Measurements from ENCODE around the gene CABP7.
"Not testable (repeated sequence)": the region's sequence is repeated elsewhere in the genome, so short reads cannot be mapped to it uniquely, and the experiment has no call there.

CABP7 gene

DNA sequence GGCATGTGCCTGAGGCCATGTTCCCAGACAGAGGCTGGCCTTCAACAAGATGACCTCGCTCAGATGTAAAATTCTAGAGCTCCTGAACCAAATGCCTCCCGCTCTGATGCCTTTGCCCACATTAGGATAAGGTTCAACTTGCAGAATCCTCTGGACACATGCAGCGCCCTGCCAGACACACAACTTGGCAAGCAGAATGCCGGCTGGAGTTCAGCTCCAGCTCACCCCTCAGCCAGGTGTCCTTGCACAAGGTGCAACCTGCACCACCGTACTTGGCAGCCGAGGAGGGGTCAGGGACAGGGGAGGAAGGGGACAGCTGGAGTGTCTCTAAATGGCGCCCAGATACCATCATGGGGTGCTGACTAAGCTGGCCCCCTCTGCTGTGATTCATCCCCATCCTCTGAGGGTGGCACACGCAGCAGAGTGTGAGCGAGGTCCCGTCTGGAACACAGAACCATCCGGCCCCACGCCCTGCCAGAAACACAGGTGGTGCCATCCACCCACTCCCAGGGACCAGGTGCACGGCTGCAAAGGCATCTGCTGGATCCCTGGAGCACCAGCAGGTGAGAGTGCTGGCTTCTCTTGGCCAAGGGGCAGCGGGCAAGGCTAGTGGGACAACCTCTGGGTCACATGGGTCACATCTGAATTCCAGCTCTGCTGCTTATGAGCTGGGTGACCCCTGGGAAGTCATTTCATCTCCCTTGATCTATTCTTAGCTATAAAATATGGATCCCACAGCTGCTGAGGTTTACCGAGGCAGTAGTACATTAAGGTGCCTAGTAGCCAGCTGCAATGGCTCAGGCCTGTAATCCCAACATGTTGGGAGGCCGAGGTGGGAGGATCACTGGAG lies 34.2 kb downstream of the CABP7 start:
- peaks cover 21% of the 10 kb centered on the region for H3K4me1 Mint-ChIP-seq
- H3K9me3 Mint-ChIP-seq = no peaks in the 10 kb centered on the region
- H3K27ac Mint-ChIP-seq = no peak overlapping the region
- no peak for DNase-seq
- no peak overlapping the region for H3K4me3 Mint-ChIP-seq
- H3K27me3 Mint-ChIP-seq = no peaks in the 10 kb centered on the region
- H3K36me3 Mint-ChIP-seq = peaks cover 3% of the 10 kb centered on the region
- CTCF ChIA-PET = interaction anchor here (1.2 kb wide), 1 partner anchor 13 kb away, joined by 3 read pairs; the partner anchor contains the start of genes UQCR10 and ZMAT5

GRCh38 chr22:29754658-29755395 lies 35.0 kb downstream of the CABP7 start:
- not testable (repeated sequence) for H3K9me3 Mint-ChIP-seq, H3K27me3 Mint-ChIP-seq, H3K4me3 Mint-ChIP-seq, DNase-seq, H3K36me3 Mint-ChIP-seq, H3K27ac Mint-ChIP-seq
- CTCF ChIA-PET = interaction anchor here (1.2 kb wide), 1 partner anchor 12 kb away, joined by 3 read pairs; the partner anchor contains the start of genes UQCR10 and ZMAT5
- H3K4me1 Mint-ChIP-seq = peaks cover 20% of the 10 kb centered on the region

DNA sequence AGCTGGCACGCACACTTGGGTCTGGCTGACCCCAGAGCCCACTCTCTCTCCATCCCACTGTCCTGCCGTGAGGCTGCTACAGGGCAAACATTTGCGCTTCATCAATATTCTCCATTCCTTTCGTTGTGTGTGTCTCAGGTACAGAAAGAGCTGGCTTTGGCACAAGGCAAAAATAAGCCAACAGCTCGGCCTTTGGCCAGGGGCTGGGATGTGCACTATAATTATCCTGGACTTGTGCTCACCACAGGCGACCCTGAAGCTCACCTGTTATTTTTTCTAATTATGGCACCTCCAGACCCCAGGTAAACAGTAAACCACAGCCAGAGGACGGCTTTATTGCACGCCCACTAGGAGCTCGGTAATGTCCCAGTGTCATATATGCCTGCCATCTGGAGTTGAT lies 36.1 kb downstream of the CABP7 start:
- Mint-ChIP-seq H3K4me1 (peaks cover 10% of the 10 kb centered on the region), H3K27me3 (no peaks in the 10 kb centered on the region), H3K4me3 (no peak overlapping the region), H3K36me3 (peaks cover 2% of the 10 kb centered on the region), H3K27ac (no peak overlapping the region), H3K9me3 (no peaks in the 10 kb centered on the region)
- DNase-seq = no peak
- CTCF ChIA-PET = no interaction called here

GRCh38 chr22:29756341-29756740 lies 36.5 kb downstream of the CABP7 start:
- Mint-ChIP-seq H3K9me3 (no peaks in the 10 kb centered on the region), H3K27ac (no peak overlapping the region), H3K4me3 (no peak overlapping the region), H3K36me3 (no peaks in the 10 kb centered on the region), H3K27me3 (no peaks in the 10 kb centered on the region), H3K4me1 (peaks cover 6% of the 10 kb centered on the region)
- no peak for DNase-seq
- CTCF ChIA-PET = no interaction called here

- Mint-ChIP-seq H3K36me3 (no peaks in the 10 kb centered on the region), H3K9me3 (no peaks in the 10 kb centered on the region), H3K27me3 (no peaks in the 10 kb centered on the region), H3K4me1 (peaks cover 3% of the 10 kb centered on the region), H3K4me3 (no peak overlapping the region), H3K27ac (no peak overlapping the region)
- CTCF ChIA-PET = no interaction called here
- no peak for DNase-seq
These were observed 37.3 kb downstream of the CABP7 start for GRCh38 chr22:29757096-29757495.

GRCh38 chr22:29758068-29758622 lies 38.3 kb downstream of the CABP7 start:
- H3K4me1 Mint-ChIP-seq = no peaks in the 10 kb centered on the region
- no peaks in the 10 kb centered on the region for H3K36me3 Mint-ChIP-seq
- no peaks in the 10 kb centered on the region for H3K9me3 Mint-ChIP-seq
- no peak overlapping the region for H3K27ac Mint-ChIP-seq
- H3K4me3 Mint-ChIP-seq = no peak overlapping the region
- CTCF ChIA-PET = no interaction called here
- H3K27me3 Mint-ChIP-seq = no peaks in the 10 kb centered on the region
- no peak for DNase-seq

DNA sequence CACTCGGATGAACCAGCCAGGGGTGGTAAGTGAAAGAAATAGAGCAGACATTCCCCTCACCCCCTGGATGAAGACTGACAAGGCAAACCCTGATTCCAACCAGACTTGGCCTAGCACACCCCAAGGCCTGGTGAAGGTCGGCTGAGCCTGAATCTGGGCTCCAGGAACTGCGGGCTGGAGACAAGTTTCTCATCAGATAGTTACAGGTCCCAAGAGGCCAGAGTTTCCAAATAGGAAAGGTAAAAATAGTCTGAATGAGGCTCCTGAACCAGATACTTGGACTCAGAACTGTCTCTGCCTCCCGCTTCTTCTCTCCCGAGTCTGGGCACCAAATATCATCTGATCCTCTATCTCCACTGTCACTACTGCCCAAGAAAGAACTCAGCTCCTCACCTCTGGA lies 39.2 kb downstream of the CABP7 start:
- Mint-ChIP-seq H3K36me3 (no peaks in the 10 kb centered on the region), H3K27me3 (no peaks in the 10 kb centered on the region), H3K4me3 (no peak overlapping the region), H3K9me3 (no peaks in the 10 kb centered on the region), H3K27ac (no peak overlapping the region), H3K4me1 (no peaks in the 10 kb centered on the region)
- CTCF ChIA-PET = no interaction called here
- DNase-seq = no peak

DNA sequence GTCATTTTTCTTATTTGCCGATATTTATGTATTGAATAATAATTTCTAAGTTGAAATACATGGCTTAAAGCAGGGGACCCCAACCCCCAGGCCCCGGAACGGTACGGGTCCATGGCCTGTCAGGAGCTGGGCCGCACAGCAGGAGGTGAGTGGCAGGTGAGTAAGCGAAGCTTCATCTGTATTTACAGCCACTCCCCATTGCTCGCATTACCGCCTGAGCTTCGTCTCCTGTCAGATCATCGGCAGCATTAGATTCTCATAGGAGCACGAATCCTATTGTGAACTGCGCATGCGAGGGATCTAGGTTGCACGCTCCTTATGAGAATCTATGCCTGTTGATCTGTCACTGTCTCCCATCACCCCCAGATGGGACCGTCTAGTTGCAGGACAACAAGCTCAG lies 42.5 kb downstream of the CABP7 start:
- DNase-seq = no peak
- no peak overlapping the region for H3K4me3 Mint-ChIP-seq
- H3K9me3 Mint-ChIP-seq = no peaks in the 10 kb centered on the region
- peaks cover 22% of the 10 kb centered on the region for H3K4me1 Mint-ChIP-seq
- H3K27ac Mint-ChIP-seq = no peak overlapping the region
- peaks cover 1% of the 10 kb centered on the region for H3K36me3 Mint-ChIP-seq
- CTCF ChIA-PET = interaction anchor here (1.6 kb wide), 1 partner anchor 11 kb away, joined by 3 read pairs; no protein-coding TSS in a partner anchor
- H3K27me3 Mint-ChIP-seq = no peaks in the 10 kb centered on the region

DNA sequence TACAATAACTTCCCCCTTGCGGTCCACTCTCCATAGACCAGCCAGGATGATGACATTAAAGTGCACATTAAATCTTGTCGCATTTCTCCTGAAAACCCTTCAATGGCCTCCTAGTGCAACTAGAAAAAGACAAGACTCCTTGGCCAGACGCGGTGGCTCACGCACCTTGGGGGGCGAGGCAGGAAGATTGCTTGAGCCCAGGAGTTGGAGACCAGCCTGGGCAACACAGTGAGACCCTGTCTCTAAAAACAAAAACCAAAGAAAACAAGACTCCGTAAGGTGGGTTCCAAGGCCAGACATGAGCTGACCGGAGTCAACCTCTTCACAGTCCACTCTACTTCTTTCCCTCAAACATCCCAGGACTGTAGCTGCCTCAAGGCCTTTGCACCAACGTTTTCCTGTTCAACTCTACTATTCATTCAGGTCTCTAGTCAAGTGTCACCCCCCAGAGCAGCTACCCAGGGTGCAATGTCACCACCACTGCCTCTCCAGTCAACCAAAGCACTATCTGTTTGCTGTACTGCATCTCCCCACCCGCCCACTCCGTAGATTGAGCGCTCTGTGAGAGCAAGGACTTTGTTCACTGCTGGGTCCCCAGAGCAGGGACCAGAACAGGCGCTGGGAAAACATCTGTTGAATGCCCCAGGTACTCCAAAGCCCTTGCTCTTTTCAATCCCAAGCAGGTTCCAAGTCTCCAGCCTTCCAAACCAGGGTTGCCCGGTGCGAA lies 46.3 kb downstream of the CABP7 start:
- no peaks in the 10 kb centered on the region for H3K27me3 Mint-ChIP-seq
- peak; percentile 41 for DNase-seq
- peak overlapping the region; percentile 91 for H3K27ac Mint-ChIP-seq
- CTCF ChIA-PET = interaction anchor here (1.1 to 1.4 kb wide), 3 partner anchors 12 to 239 kb away, joined by 3 to 5 read pairs (median 3); no protein-coding TSS in a partner anchor
- peaks cover 39% of the 10 kb centered on the region for H3K4me1 Mint-ChIP-seq
- H3K9me3 Mint-ChIP-seq = no peaks in the 10 kb centered on the region
- peaks cover 20% of the 10 kb centered on the region for H3K36me3 Mint-ChIP-seq
- peak overlapping the region; percentile 99 for H3K4me3 Mint-ChIP-seq

DNA sequence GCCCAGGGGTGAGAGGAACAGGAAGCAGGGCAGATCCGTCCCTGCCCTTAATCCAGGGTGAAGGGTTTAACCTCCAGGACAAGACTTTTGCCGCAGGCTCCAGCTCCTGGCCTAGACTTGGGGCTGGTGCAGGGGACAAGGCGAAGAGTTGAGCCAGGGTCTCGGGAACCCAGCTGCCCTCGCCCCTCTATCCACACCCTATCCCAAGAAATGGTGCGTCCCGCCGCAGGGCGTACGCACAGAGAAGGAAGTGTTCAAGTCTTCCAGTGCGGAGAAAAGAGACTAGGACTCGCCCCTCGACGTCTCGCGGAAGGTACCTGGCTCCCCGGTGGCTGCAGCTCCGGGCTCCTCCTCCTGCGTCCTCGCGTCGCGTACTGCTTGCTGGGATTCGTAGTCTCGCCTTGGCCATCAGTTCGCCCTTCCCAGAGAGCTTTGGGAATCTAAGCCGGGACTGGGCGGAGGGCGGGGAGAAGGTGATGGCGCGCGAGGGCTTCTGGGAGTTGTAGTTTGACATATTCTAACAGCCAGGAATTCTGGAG lies 46.9 kb downstream of the CABP7 start, which contains the start of gene ZMAT5:
Gene ZMAT5, minus strand, starts transcription at position 376 of the 539 bp plus-strand sequence. CDS start 18,463 bp downstream, outside the sequence.
- peak; percentile 97 for DNase-seq
- Mint-ChIP-seq H3K4me1 (peaks cover 39% of the 10 kb centered on the region), H3K9me3 (no peaks in the 10 kb centered on the region), H3K27ac (peak within 1 kb of the TSS; percentile 91), H3K4me3 (peak within 1 kb of the TSS; percentile 99), H3K36me3 (peaks cover 20% of the 10 kb centered on the region), H3K27me3 (no peaks in the 10 kb centered on the region)
- CTCF ChIA-PET = interaction anchor here (1.1 to 1.4 kb wide), 3 partner anchors 13 to 238 kb away, joined by 3 to 5 read pairs (median 3); no protein-coding TSS in a partner anchor

GRCh38 chr22:29767171-29768051 lies 47.6 kb downstream of the CABP7 start, which contains the start of gene UQCR10:
Gene UQCR10 (plus strand): TSS chr22:29767369. CDS start chr22:29767399, 30 bp downstream.
- Mint-ChIP-seq H3K36me3 (peaks cover 23% of the 10 kb centered on the region), H3K9me3 (no peaks in the 10 kb centered on the region), H3K4me1 (peaks cover 39% of the 10 kb centered on the region), H3K27ac (peak within 1 kb of the TSS; percentile 91), H3K27me3 (no peaks in the 10 kb centered on the region), H3K4me3 (peak within 1 kb of the TSS; percentile 99)
- CTCF ChIA-PET = interaction anchor here (1.1 to 1.4 kb wide), 3 partner anchors 13 to 238 kb away, joined by 3 to 5 read pairs (median 3); no protein-coding TSS in a partner anchor
- DNase-seq = peak; percentile 96

DNA sequence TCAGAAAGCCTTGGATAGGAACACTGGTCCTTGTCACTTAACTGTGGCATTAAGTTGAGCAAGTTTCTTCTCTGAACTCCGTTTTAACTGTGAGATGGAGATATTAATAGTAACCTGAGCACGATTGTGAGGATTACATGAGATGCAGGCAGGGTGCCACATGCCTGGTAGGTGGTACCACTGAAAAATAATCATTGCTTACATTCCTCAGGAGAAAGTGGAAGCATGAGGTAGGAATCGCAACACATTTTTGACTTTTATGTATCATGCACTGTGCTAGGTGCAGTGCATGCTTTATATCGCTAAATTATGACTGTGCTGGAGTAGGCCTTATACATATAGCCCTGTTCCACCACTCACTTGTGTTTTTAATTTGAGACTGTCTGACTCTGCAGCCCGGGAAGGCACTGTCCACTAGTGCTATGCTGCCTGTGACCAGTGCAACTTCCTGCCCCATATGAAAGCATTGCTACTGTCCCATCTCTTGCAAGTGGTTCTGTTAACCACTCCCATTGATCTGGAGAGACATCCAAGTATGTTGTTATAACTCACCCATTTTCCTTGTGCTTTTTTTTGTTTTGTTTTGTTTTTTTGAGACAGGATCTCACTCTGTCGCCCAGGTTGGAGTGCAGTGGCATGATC lies 48.4 kb downstream of the CABP7 start:
- H3K36me3 Mint-ChIP-seq = peaks cover 24% of the 10 kb centered on the region
- H3K4me1 Mint-ChIP-seq = peaks cover 39% of the 10 kb centered on the region
- CTCF ChIA-PET = no interaction called here
- H3K4me3 Mint-ChIP-seq = peak overlapping the region; percentile 99
- H3K9me3 Mint-ChIP-seq = no peaks in the 10 kb centered on the region
- no peak for DNase-seq
- H3K27me3 Mint-ChIP-seq = no peaks in the 10 kb centered on the region
- H3K27ac Mint-ChIP-seq = peak overlapping the region; percentile 91

Data from activated naive CD4-positive, alpha-beta T cell treated with anti-CD3 and anti-CD28 coated beads, Interleukin-2, amount 10 ng/mL, durations not matched to agents 7 days and 5 days (primary cell).